SU-DHL-6 (cell line): ENCODE measurements around the gene UBE2F.

ENCODE experiments used
- H2AFZ ChIP-seq: fragments of 200-600 bp; sonication (generic); 2 replicates; pipeline ENCODE4 v1.6.1; 2014; ENCODE audit warnings: low read depth, mild to moderate bottlenecking, moderate library complexity, mixed read lengths, antibody characterized with exemption, low read length; ENCODE audit not compliant: severe bottlenecking
- H3F3A ChIP-seq: fragments of 200-600 bp; shearing (Covaris generic); 2 replicates; pipeline ENCODE4 v1.6.0; 2016; ENCODE audit warnings: antibody characterized with exemption, mild to moderate bottlenecking; ENCODE audit not compliant: insufficient read depth
- H3K27ac ChIP-seq: fragments of 200-600 bp; sonication (generic); 2 replicates; pipeline ENCODE4 v1.5.1; 2016; ENCODE audit warnings: low read depth, mild to moderate bottlenecking, low read length, moderate library complexity, mixed read lengths
- H3K27me3 ChIP-seq: fragments of 200-600 bp; sonication (generic), shearing (Covaris generic); 2 replicates; pipeline ENCODE4 v1.6.0; 2014; ENCODE audit warnings: mild to moderate bottlenecking, low read length
- H3K36me3 ChIP-seq: fragments of 200-600 bp; sonication (generic); 2 replicates; pipeline ENCODE4 v1.6.1; 2014; ENCODE audit warnings: mild to moderate bottlenecking, low read length, mixed read lengths
- H3K4me2 ChIP-seq: fragments of 300-600, 200-600 bp; shearing (Covaris generic), sonication (generic); 2 replicates; pipeline ENCODE4 v1.6.0; 2014; ENCODE audit warnings: low read length, low read depth, mild to moderate bottlenecking; ENCODE audit not compliant: poor library complexity, severe bottlenecking
- H3K4me3 ChIP-seq: fragments of 200-600 bp; sonication (generic); 2 replicates; pipeline ENCODE4 v1.5.1; 2014; ENCODE audit warnings: antibody characterized with exemption, low read length, mild to moderate bottlenecking, mixed read lengths; ENCODE audit not compliant: insufficient read depth, poor library complexity, severe bottlenecking
- H3K79me2 ChIP-seq: fragments of 200-600 bp; sonication (generic); 2 replicates; pipeline ENCODE4 v1.6.1; 2014; ENCODE audit warnings: mild to moderate bottlenecking, low read length, moderate library complexity; ENCODE audit not compliant: insufficient read depth
- H3K9ac ChIP-seq: fragments of 200-600 bp; sonication (generic); 2 replicates; pipeline ENCODE4 v1.7.0; 2014; ENCODE audit warnings: mild to moderate bottlenecking, low read length
- H3K9me2 ChIP-seq: fragments of 200-600 bp; sonication (generic); replicated peaks from 2 replicates; pipeline ENCODE4 v1.6.1; 2014; ENCODE audit warnings: low read length; ENCODE audit not compliant: insufficient read depth
- H3K9me3 ChIP-seq: fragments of 200-600 bp; sonication (generic); 2 replicates; pipeline ENCODE4 v1.6.1; 2014; ENCODE audit warnings: low read length, mixed read lengths; ENCODE audit not compliant: insufficient read depth
- H4K20me1 ChIP-seq: fragments of 200-600 bp; sonication (generic); 2 replicates; pipeline ENCODE4 v1.6.1; 2014; ENCODE audit warnings: low read depth, mild to moderate bottlenecking, antibody characterized with exemption, low read length, moderate library complexity, mixed read lengths
- EZH2phosphoT487 ChIP-seq: fragments of 200-600 bp; sonication (generic), shearing (Covaris generic); conservative IDR thresholded peaks from 2 replicates; pipeline ENCODE4 v1.6.1; 2018; ENCODE audit warnings: mild to moderate bottlenecking, antibody characterized with exemption, low read length, moderate library complexity, mixed read lengths
- TF ChIP-seq, protein P1 (sequence below): fragments of 200-600 bp; sonication (generic); IDR thresholded peaks from one replicate; pipeline ENCODE4 v1.5.1; 2017; ENCODE audit warnings: antibody characterized with exemption, mild to moderate bottlenecking, low read length, moderate library complexity; ENCODE audit not compliant: insufficient read depth, poor library complexity, severe bottlenecking

Gene UBE2F

DNA sequence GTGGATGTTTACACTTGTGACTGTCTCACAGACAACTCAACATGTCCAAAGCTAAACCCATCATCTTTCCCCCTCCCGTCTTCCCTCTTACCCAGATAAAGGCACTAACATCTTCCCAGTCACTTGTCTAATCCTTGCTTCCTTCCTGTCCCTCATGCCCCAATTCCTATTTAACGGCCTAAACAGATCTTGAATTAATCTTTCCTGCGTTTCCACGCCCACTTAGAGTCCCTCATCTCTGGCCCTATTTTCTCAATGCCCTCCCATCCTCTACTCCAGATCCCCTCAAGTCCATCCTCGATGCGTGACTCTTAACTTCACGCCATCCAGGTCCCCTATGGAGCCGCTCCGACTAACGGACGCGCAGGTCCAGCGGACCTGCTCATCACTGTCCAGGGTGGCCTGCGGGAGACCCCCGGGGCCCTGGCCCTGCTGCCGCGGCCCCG lies 93.3 kb downstream of the UBE2F start:
- Histone ChIP-seq H4K20me1 (no peaks in the 10 kb centered on the region), H3K27me3 (no peaks in the 10 kb centered on the region), H3K9ac (peak overlapping the region; percentile 94), H3K36me3 (0 out of 2 replicates have a peak, but pooled peaks cover 3% of the 10 kb centered on the region), H3K9me3 (no peaks in the 10 kb centered on the region), H3K9me2 (no peaks in the 10 kb centered on the region), H3F3A (no peaks in the 10 kb centered on the region; the same call in 1 of the 2 replicates), H3K27ac (no peak overlapping the region), H3K79me2 (peaks cover 8% of the 10 kb centered on the region; the same call in 1 of the 2 replicates), H3K4me2 (peak overlapping the region; percentile 81), H2AFZ (peak overlapping the region; percentile 94), H3K4me3 (peak overlapping the region; percentile 73)
- no peak for TF ChIP-seq EZH2phosphoT487
- TF ChIP-seq, protein P1, sequence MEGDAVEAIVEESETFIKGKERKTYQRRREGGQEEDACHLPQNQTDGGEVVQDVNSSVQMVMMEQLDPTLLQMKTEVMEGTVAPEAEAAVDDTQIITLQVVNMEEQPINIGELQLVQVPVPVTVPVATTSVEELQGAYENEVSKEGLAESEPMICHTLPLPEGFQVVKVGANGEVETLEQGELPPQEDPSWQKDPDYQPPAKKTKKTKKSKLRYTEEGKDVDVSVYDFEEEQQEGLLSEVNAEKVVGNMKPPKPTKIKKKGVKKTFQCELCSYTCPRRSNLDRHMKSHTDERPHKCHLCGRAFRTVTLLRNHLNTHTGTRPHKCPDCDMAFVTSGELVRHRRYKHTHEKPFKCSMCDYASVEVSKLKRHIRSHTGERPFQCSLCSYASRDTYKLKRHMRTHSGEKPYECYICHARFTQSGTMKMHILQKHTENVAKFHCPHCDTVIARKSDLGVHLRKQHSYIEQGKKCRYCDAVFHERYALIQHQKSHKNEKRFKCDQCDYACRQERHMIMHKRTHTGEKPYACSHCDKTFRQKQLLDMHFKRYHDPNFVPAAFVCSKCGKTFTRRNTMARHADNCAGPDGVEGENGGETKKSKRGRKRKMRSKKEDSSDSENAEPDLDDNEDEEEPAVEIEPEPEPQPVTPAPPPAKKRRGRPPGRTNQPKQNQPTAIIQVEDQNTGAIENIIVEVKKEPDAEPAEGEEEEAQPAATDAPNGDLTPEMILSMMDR: no peak

DNA sequence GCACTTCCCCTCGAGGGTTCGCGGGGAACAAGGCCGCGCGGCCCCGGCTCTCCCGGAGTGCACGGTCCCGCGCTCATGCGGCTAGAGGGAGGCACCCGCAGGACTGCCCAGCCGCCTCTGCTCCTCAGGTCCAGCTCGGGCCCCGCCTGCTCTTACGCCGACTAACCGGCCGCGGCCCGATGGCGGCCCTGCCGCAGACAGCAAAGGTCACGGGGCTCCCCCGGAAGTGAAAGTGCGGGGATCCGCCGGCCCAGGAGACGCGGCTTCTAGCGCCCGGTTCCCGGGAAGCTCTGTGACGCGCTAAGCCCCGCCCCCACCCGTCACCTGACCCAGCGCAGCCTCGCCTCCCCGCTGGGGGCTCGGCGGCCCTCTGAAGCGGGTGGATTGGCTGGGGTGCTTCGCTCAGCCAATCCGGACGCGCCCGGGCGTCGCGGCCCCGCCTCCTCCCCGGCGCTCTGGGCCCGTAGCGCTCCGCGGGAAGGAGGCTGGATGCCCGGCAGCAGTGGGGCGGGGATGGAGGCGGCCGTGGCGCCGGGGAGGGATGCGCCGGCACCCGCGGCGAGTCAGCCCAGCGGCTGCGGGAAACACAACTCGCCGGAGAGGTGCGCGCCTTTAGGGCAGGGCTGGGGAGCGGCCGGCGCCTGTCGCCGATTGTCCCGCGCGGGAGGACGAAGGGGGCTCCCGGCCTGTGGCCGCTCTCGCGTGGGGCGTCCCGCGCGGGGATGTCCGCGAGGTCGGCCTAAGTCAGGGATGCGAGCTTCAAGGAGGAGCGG lies 93.9 kb downstream of the UBE2F start, which contains the start of gene SCLY:
TSS of gene SCLY (plus strand) at position 460 of the 773 bp plus-strand sequence. CDS start at position 514, 54 bp downstream.
- H3F3A ChIP-seq: no peaks in the 10 kb centered on the region; the same call in 1 of the 2 replicates
- H3K36me3 ChIP-seq: 0 out of 2 replicates have a peak, but pooled peaks cover 3% of the 10 kb centered on the region
- no peaks in the 10 kb centered on the region for H4K20me1 ChIP-seq
- no peak for TF ChIP-seq EZH2phosphoT487
- TF ChIP-seq, protein P1: no peak
- peak within 1 kb of the TSS; percentile 81 for H3K4me2 ChIP-seq
- peak within 1 kb of the TSS; percentile 73 for H3K4me3 ChIP-seq
- no peak within 1 kb of the TSS for H3K27ac ChIP-seq
- no peaks in the 10 kb centered on the region for H3K27me3 ChIP-seq
- no peaks in the 10 kb centered on the region for H3K9me2 ChIP-seq
- H3K9me3 ChIP-seq: no peaks in the 10 kb centered on the region
- H3K9ac ChIP-seq: peak within 1 kb of the TSS; percentile 94
- H3K79me2 ChIP-seq: peaks cover 8% of the 10 kb centered on the region; the same call in 1 of the 2 replicates
- peak within 1 kb of the TSS; percentile 94 for H2AFZ ChIP-seq

DNA sequence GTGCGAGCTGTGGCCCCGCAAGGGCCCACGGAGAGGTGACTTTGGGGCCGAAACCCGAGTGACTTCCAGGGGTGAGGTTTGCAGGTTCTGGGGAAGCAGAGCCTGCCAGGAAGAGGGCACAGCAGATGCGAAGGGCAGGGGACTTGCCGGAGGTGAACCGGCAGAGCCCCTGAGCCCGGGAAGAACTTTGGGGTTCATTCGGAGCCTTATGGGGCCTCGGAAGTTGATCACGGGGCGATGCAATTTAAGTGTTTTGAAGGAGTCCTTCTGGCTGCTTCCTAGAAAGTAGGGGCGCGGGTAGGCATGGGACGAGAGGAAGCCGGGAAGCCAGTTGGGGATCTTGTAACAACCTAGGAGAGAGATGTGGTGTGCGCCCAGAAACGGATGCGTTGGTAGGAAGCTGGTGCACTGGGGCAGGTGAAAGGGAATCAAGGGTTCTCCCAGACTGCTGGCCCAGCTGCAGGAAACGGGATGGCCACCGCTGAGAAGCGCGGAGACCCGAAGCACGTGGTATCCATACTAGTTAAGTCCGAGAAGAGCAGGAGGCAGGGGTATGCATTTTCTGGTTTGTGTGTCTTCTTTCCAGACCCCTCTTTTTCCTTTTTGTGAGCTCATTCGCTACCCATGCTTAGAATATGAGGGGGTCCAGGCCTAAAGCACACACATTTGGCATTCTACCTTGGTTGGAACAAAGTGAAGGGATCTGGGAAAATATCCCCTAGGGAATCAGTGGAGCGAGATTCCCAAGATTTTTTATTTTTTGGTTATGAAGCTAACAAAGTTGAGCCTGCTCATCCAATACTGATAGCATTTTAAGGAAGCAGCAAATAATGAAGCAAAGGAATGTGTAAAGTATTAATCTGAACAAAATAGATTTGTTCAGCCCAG lies 94.7 kb downstream of the UBE2F start:
- Histone ChIP-seq H3K4me2 (peak overlapping the region; percentile 75), H3K36me3 (0 out of 2 replicates have a peak, but pooled peaks cover 3% of the 10 kb centered on the region), H4K20me1 (no peaks in the 10 kb centered on the region), H3K4me3 (peak overlapping the region; percentile 66), H2AFZ (peak overlapping the region; percentile 89), H3K9me2 (no peaks in the 10 kb centered on the region), H3K79me2 (peaks cover 8% of the 10 kb centered on the region; the same call in 1 of the 2 replicates), H3K27ac (no peak overlapping the region), H3F3A (no peaks in the 10 kb centered on the region; the same call in 1 of the 2 replicates), H3K9me3 (no peaks in the 10 kb centered on the region), H3K27me3 (no peaks in the 10 kb centered on the region), H3K9ac (peak overlapping the region; percentile 94)
- TF ChIP-seq, protein P1: no peak
- TF ChIP-seq EZH2phosphoT487: no peak
